NCI-H2029 treated with DMSO at 0.1 percent for 48 hours (cell line): Measurements from ENCODE around the gene BLACAT1.
A peak's percentile ranks its signal among the peaks of the same experiment; 100 is the strongest.
"Not testable (repeated sequence)": the region's sequence is repeated elsewhere in the genome, so short reads cannot be mapped to it uniquely, and the experiment has no call there.

Source experiments
- DNase-seq: peaks from one replicate; lab custom pipeline; 2025; lab: John Stamatoyannopoulos, UW

Gene BLACAT1

GRCh38 chr1:205484985-205485967 is 29.4 kb upstream of the BLACAT1 start:
- peak; percentile 73 for DNase-seq

DNA sequence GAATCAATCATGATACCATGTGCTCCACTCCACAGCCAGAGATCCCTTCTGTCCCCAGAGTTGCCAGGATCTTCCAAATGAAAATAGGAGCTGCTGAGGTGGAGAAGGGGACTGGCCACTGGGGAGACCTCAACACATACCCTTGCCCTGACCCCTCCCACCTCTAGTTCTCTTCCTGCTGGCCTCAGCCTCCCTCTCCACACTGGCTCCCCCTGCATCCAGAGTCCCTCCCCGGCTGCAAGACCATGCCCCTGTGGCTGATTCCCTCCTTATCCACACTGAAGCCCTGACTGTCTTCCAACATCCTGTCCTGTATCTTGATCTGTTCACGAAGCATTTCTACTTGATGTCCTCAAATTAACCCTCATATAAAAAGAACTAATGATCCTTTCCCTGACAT is 27.5 kb upstream of the BLACAT1 start:
- DNase-seq = no peak

GRCh38 chr1:205482587-205482986 is 26.7 kb upstream of the BLACAT1 start:
- DNase-seq = not testable (repeated sequence)

DNA sequence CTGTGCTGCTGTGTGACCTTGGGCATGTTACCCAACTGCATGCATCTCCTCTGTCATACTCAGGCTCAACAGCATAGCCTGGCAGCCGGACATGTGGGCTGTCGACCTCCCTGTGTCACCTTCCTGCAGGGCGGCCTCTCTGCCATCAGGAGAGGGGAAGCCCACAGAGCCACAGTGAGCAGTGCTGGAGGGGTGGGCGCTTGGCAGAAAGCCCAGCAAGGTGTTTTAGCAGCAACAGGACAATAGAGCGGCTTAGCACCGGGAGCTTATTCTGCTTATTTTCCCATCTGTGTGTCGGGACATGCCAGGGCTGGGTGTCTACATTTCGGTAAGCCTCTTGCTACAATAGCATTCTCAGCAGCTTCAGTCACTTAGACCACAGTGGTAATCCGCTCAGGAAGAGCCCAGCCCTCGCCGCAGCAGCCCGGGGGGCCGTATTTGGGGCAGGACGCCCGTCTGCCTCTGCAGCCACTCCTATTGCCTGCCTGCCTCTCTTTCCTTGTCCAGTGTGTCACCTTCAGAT is 25.8 kb upstream of the BLACAT1 start:
- DNase-seq = no peak

DNA sequence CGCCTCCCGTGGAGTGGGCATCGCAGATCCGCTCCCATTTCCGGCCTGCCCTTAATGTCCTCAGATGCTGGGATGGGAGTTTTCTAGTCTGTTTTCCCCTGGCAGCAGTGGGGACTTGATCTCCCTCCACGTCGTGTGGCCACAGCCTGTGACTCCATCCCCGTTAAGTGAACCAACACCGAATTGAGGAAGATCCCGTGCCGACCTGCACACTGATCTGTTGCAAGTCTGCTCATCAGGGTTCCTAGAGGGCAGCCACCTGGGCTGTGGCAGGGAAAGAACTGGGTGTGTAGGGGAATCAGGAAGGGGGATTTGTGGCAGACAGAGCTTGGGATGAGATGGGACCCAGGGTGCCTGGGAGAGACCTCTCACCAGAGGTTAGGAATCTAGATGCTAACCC is 25.4 kb upstream of the BLACAT1 start:
- DNase-seq = no peak

- no peak for DNase-seq
Measured at GRCh38 chr1:205480349-205480985, 24.6 kb upstream of the BLACAT1 start.

- DNase-seq = not testable (repeated sequence)
Measured at GRCh38 chr1:205478985-205479384, 23.1 kb upstream of the BLACAT1 start.

DNA sequence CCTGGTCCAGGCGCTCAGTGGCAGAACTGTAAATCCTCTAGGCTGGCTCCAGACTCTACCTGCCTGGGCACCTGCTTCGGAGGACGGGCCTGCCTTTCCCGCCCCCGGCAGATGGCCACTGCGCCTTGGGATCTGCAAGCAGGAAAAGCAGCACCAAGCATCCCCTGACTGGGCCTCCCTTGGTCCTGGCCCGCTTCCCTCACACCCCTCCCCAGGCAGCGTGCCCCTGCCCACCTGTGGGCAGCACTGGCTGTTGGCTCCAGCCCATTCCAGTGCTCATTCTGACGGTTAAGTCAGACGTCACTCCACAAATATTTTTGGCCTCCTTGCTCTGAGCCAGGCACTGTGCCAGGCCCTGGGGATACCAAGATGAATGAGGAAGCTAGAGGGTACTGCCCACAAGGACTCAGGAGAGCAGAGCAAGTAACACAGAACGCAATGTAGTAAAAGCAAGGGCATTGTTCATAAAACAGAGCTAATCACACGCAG is 22.0 kb upstream of the BLACAT1 start:
- peak; percentile 82 for DNase-seq

GRCh38 chr1:205477121-205477758 is 21.4 kb upstream of the BLACAT1 start:
- DNase-seq = no peak

DNA sequence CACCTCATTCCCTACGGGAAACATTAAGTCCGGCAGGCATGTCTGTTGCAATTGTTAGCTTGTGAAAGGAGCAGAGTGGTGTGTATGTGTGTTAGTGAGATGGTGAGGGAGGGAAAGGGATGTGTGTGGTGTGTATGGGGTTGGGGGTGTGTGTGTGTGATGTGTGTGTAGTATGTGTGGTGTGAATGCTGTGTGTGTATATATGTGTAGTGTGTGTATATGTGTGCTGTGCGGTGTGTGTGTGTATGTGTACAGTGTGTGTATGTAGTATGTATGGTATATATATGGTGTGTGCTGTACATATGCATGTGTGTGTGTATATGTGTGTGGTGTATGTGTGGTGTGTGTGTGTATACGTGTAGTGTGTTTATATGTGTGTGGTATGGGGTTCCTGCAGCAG is 20.8 kb upstream of the BLACAT1 start:
- no peak for DNase-seq

DNA sequence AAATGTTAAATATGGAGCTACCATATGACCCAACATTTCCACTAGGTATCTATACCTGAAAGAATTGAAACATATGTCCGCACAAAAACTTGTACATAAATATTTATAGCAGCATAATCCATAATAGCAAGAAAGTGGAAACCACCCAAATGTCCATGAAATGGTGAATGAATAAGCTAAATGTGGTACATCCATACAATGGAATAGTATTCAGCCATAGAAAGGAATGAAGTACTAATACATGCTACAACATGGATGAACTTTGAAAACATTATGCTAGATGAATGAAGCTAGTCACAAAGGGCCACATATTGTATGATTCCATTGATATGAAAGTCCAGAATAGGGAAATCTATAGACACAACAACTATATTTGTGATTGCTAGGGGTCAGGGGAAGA is 20.0 kb upstream of the BLACAT1 start:
- DNase-seq = no peak

- DNase-seq = no peak
Measured at GRCh38 chr1:205474571-205474970, 18.7 kb upstream of the BLACAT1 start.

- DNase-seq = no peak
Measured at GRCh38 chr1:205473966-205474365, 18.1 kb upstream of the BLACAT1 start.

- no peak for DNase-seq
Measured at GRCh38 chr1:205473475-205473874, 17.6 kb upstream of the BLACAT1 start.

DNA sequence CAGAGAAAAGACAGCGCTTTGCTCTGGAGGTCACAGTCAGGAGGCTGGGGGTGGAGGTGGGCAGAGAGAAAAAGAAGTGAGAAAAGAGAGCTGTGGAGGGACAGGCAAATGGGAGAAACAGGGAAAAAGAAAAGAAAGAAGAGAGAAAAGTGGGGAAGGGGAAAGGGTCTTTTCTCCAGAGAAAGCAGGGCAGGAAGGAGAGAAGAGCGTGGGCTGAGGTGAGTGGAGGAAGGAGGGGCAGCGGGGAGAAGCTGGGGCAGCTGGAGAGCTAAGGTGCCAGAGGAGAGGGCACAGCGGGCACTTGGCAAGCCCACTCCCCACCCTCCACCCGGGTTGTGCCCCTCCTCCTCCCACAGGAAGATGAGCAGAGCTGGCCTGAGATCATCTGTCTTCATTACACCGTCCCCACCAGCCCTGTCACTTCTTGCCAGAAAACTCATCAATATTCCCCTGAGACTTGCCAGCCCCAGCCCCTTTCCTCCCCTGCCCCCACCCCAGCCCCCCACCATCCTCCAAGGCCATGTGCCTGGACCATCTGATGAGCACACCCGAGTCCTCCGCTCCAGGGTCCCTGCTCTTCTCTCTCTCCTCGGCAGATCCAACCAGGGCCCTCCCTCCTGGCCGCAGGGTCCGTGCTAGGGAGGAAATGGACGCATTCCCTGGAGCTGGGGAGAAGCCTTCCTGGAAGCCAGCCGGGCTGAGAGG is 17.0 kb upstream of the BLACAT1 start:
- no peak for DNase-seq

- no peak for DNase-seq
Measured at GRCh38 chr1:205470131-205470530, 14.3 kb upstream of the BLACAT1 start.

DNA sequence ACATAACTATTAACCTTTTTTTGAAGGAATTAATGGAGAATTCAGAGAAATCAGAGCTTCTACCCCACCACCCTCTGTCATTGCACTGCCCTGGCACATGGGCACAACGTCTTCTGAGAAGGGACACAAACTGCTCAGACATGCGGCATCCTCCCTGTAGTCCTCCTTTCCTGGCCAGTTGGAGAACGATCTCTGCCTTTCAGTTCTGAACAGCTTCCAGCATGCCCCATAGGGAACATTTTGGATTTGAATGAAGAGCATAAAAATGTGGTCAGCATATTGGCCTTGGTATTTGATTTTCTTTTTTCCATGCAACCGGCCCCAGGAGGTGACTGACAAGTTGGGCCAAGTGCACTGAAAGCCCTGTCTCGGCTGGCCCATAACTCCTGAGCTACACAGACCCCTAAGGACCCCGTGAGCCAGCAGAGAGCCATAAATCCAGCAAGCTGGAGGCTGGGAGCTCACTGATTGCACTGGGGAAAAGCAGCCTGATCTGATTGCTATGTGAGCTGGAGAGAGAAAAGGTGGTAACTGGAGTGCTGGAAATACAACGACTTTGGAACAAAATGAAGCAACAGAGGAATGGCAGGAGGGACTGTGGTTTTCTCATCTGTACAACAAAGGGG is 10.9 kb upstream of the BLACAT1 start:
- no peak for DNase-seq

DNA sequence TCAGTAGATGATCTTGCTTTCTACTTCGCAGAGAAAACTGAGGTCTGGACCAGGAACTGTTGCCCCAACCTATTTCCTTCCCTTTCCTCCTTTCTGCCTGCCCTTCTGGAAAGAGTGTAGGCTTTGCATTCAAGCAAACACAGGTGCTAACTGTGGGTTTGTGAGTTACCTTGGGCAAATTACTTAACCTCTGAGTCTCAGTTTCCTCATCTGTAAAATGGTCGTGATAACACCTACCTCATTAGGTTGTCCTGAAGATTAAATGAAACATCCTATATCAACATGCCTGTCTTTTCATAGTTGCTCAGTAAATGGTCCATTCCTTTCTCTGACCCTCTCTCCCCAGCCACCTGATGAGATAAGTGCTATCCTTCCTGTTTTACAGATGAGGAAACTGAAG is 9.5 kb upstream of the BLACAT1 start:
- no peak for DNase-seq

DNA sequence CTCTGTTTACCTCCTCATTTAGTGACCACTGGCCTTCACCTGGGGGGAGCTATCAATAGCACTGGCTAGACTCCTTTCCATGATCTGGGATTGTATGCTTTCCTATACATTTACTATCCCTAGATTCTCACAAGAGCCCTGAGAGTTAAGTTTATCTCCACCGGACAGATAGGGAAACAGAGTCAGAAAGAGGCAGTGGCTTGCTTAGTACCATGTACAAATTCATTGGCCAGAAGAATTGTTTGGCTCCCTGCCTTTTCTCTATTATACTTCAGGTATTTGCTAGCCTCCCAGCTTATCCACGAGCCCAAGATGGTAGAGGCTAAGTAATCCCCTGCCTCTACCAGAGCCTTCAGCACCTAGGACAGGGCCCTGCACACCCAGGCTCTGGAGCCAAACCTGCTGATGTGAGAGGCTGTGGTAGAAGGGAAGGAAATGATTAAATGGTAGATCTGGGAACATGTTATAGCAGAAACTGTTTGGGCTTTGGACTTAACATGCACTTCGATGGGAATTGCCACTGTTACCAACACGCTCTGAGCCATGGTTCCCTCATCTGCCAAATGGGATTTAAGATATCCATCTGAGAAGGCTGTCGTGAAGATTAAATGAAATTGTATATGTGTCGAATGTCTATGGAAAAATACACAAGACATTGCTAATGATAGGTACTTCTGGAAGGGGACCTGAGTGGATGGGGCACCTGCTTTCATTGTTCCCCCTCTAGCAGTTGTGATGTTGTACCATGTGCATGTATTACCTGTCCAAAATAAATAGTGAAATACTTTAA is 3.1 kb upstream of the BLACAT1 start:
- DNase-seq = no peak
